ENCODE results near the gene CNGA1.
"Not testable (repeated sequence)": the region's sequence is repeated elsewhere in the genome, so short reads cannot be mapped to it uniquely, and the experiment has no call there.

Gene CNGA1

GRCh38 chr4:48028696-48029095, 12.2 kb upstream of the CNGA1 start:
- DNase-seq, result no peak

- no peak for DNase-seq
Measured at GRCh38 chr4:48027653-48028052, 11.2 kb upstream of the CNGA1 start.

GRCh38 chr4:48025005-48025404, 8.5 kb upstream of the CNGA1 start:
- no peak for DNase-seq

- no peak for DNase-seq
Measured at GRCh38 chr4:48024522-48024921, 8.0 kb upstream of the CNGA1 start.

GRCh38 chr4:48022192-48022799, 5.8 kb upstream of the CNGA1 start:
- DNase-seq, result no peak

- DNase-seq, result no peak
Measured at GRCh38 chr4:48021100-48021499, 4.6 kb upstream of the CNGA1 start.

- DNase-seq, result no peak
Measured at GRCh38 chr4:48018112-48018511, 1.6 kb upstream of the CNGA1 start.

GRCh38 chr4:48017108-48017571, 659 bp upstream of the CNGA1 start:
- no peak for DNase-seq

- no peak for DNase-seq
Measured at GRCh38 chr4:48015678-48016077, 803 bp downstream of the CNGA1 start.

- DNase-seq, result no peak
Measured at GRCh38 chr4:48015216-48015615, 1.3 kb downstream of the CNGA1 start.

GRCh38 chr4:48012824-48013223, 3.7 kb downstream of the CNGA1 start:
- DNase-seq, result no peak

- no peak for DNase-seq
Measured at GRCh38 chr4:48011722-48012121, 4.8 kb downstream of the CNGA1 start.

GRCh38 chr4:48010906-48011305, 5.6 kb downstream of the CNGA1 start:
- DNase-seq, result not testable (repeated sequence)

- DNase-seq, result no peak
Measured at GRCh38 chr4:48008021-48008596, 8.4 kb downstream of the CNGA1 start.

- no peak for DNase-seq
Measured at GRCh38 chr4:48005781-48006180, 10.7 kb downstream of the CNGA1 start.

GRCh38 chr4:48003568-48003967, 12.9 kb downstream of the CNGA1 start:
- DNase-seq, result not testable (repeated sequence)

- no peak for DNase-seq
Measured at GRCh38 chr4:48002267-48002666, 14.2 kb downstream of the CNGA1 start.

- DNase-seq, result no peak
Measured at GRCh38 chr4:47996021-47996420, 20.5 kb downstream of the CNGA1 start.

GRCh38 chr4:47992475-47992874, 24.0 kb downstream of the CNGA1 start:
- not testable (repeated sequence) for DNase-seq

- no peak for DNase-seq
Measured at GRCh38 chr4:47990145-47990544, 26.3 kb downstream of the CNGA1 start.

GRCh38 chr4:47974566-47974965, 41.9 kb downstream of the CNGA1 start:
- no peak for DNase-seq

- no peak for DNase-seq
Measured at GRCh38 chr4:47972721-47973120, 43.8 kb downstream of the CNGA1 start.

GRCh38 chr4:47972181-47972580, 44.3 kb downstream of the CNGA1 start:
- DNase-seq, result no peak

- DNase-seq, result no peak
Measured at GRCh38 chr4:47968847-47969246, 47.6 kb downstream of the CNGA1 start.

GRCh38 chr4:47954677-47955076, 61.8 kb downstream of the CNGA1 start:
- no peak for DNase-seq

Measured in GF-D8 (cell line).